Fibroblast of peridontal ligament (primary cell): ENCODE data around the gene COPS7A.

Experiments used
- DNase-seq: peaks from one replicate; pipeline ENCODE4 v3.0.0-alpha.2; 2010; ENCODE audit errors: extremely low read depth

Gene COPS7A, protein sequence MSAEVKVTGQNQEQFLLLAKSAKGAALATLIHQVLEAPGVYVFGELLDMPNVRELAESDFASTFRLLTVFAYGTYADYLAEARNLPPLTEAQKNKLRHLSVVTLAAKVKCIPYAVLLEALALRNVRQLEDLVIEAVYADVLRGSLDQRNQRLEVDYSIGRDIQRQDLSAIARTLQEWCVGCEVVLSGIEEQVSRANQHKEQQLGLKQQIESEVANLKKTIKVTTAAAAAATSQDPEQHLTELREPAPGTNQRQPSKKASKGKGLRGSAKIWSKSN

DNA sequence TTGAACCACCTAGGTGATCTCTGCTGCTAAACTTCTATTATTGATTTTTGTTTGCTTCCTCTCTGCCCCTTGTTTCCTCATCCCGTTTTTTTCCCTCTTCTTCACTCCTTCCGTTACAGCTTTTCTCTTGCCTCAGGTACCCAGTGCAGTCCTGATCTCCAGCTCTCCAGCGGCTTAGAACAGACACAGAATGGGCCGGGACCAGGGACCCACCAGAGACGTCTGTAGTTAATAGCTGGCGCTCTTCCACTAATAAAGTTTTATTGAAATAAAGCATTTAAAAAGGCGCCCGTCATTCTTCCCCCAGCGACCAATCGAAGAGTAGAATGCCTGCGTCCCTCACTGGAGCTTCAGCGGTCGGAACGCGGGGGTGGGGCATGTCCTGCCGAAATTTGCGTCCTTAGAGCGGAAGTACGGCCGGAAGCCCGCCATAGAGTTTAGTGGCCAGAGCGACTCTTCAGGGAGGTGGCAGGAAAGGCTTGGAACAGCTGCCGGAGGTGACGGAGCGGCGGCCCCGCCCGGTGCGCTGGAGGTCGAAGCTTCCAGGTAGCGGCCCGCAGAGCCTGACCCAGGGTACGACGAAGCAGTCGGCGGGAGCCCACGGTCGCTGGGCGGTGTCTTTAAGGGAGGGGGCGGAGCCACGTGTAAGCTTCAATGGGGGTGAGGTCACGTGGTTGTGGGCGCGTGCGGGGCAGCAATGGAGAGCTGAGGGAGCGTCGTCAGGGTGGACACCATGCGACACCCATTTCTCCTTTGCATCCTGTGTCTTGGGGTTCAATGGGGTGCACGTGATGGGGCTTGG is at the start of gene COPS7A:
TSS of gene COPS7A (plus strand) at position 440 of the 802 bp plus-strand sequence. CDS start 611 bp downstream, outside the sequence.
- peak; percentile 97 for DNase-seq

DNA sequence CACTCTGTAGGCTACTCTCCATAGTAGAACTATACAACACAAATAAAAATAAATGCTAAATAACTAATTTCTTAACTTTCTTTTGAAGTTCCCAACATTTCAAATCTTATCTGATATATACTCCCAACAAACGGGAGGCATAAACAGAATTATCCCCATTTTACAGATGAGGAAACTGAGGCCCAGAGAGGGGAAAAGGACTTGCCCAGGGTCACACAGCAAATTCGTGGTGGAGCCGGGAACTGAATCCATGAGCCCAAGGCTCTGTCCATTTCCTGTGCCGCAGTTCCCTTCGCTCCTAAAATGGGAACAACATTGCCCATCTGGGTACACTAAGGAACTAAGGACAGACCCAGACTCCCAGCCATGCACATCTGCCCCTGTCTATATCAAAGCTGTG is 46.9 kb upstream of the COPS7A start:
- DNase-seq = no peak

DNA sequence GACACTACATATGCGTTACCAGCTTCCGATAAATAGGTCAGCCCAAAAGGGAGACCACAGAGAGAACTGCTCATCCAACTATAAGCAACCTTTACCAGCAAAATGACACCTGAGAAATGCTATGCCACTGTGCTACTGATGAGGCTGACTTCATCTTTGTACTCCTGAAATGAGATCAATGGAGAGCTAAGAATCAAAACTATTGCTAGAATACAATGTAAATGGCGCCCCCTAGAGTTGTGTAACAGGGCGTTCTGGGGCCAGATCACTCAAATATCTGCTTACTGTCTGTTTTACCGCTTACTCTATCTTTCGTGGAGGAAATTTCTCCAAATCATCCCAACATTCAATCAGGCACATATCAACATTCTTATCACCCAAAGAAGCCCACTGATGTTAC is 39.2 kb upstream of the COPS7A start:
- DNase-seq = peak; percentile 45

DNA sequence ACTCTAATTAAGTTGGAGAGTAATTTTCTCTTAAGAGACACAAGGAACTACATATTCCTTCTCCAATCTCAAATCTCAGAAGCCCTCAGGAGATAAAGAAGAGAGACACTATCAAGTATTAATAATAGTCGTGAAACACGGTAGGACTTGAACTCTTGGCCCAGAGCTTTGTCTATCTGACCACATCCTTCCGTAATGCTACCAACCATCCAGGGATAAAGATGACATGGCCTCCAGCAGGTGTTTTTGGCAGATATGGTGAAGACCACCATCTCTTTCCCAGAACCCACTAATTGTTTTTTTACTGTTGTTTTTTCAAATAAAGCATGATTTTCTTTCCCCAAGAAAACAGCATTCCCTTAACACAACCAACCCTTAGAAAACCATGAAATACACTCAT is 38.0 kb upstream of the COPS7A start:
- DNase-seq = no peak

DNA sequence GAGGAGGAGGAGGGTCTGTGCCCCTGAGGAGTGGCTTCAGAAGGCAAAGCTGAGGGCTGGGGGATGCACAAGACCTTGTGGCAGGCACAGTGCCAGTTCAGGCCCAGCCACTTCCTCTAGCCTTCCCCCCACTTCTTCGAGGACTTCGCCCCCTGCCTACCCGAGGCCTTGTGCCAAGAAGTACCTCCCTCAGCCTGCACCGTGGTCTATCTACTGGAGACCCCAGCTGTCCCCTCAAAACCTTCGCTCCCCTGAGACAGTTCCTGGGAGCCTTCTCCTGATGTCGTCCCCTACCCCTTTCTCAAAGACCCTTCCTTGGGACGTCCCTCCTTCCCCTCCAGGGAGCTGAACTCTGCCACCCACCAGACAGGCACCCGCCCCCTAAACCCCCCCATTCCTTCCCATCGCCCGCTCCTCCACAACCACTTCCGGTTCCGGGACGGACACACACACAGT is 35.3 kb upstream of the COPS7A start:
- no peak for DNase-seq

DNA sequence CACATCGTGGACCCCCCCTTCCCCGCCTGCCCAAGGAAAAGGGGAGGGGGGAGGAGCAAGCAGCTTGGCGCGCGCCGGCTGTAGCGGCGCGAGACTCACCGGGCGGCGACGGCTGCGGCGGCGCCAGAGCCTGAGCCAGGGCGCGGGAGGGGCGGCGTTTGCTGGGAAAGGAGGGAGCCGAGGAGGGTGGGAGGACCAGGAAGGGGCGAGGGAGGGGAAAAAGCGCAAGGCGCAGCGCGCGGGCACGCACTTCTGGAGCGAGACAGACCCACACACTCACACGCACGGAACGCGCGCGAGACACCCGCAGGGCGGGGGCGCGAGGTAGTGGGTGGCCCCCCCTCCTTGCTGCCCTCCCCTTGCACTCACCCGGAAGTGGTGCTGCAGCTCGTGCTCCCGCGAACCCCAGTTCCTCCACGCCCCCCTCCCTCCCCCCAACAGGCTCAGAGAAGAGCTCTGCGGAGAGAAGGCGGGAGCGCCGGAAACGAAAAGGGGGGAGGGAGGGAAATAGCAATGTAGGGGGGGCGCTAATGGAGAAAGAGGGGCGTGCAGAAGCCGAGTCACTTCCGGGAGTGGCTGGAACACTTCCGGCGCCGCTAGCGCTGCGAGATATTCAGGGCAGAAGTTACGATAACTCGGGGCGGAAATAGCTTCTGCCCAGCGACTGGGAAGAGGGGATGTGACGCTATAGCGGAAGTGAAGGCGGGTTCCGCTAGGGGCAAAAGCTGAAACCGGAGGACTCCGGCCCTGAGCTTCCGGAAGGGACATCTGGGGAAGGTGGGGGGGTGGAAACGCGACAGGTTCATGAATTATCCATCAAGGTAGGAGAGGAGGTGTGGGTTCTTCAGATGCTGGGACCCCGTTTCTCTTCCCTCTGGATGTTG is 34.6 kb upstream of the COPS7A start, which contains the start of gene ZNF384:
TSS of gene ZNF384 (minus strand) at position 377 of the 884 bp plus-strand sequence. CDS start 9,855 bp downstream, outside the sequence.
- DNase-seq = peak; percentile 99

DNA sequence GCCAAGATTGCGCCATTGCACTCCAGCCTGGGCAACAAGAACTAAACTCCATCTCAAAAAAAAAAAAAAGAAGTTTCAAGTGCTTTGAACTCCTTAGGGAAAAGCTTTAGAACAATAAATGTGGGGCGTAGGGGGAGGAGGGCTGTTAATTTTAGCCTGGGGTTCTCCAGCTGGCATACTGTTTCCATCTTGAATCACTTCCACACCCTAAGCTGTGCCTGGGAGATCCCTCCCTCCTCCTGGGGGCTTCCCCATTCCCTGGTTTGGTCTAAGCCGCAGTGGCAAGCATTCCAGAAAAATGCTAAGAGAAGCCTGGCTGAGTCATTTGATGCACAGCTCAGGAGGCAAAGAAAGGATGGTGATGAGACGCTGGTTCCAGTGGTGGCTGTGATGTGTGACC is 32.4 kb upstream of the COPS7A start:
- DNase-seq = peak; percentile 78

DNA sequence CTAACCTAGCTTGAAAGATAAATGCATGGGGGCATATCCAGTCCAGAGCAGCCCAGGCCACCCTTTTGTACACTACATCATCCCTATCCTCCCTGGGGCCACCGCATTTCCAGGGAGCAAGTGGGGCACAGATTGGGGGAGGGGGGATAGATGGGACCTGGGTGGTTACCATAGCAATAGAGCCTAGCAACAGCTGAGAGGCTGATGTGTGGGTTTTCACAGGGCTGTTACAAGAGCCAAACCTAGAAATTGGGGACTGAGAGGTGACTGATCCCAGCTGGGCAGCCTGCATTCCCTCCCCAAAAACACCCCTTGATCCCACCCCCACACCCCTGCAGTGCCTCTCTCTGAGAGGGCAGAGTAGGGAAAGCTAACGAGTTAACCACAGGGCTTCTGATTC is 31.0 kb upstream of the COPS7A start:
- no peak for DNase-seq

DNA sequence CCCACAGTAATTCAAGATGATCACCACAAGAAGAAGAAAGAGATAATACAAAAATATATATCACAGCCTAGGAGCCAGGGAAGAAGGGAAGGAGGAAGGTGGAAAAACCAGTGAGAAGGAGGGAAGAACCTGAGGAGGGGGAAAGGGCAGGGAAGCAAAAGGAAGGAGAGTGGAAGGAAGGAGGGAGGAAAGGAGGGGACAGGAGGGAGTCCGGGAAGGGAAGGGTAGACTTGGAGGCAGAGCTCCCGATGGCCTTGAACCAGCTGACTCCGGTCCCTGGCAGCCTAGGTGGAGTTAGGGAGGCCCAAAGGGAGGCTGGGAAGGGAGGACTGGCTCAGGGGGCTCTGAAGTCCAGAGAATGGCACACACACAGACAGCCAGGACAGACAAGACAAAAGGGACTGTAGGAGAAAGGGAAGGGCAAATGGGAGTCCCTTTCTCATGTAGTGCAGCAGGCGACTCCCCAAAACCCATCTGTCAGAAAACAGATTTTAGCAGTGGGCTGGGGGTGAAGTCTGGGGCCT is 30.0 kb upstream of the COPS7A start:
- DNase-seq = no peak

DNA sequence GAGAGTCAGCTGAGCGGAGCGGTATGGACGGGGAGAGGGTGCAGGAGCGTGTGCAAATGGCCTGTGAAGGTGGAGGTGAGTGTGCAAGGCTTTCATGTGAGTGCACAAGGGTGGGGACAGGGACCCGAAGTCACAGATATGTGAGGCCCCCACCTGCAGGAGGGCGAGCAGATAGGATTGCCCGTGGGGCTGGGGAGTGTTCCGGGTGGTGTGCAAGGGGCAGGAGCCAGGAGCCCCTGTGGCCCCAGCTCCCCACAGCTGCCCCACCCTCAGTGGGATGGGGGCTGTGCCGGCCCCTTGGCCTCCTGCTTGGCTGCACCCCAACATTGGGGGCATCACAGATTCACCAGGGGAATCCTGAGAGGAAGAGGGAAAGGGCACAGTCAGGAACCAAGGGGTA is 29.1 kb upstream of the COPS7A start:
- DNase-seq = no peak

DNA sequence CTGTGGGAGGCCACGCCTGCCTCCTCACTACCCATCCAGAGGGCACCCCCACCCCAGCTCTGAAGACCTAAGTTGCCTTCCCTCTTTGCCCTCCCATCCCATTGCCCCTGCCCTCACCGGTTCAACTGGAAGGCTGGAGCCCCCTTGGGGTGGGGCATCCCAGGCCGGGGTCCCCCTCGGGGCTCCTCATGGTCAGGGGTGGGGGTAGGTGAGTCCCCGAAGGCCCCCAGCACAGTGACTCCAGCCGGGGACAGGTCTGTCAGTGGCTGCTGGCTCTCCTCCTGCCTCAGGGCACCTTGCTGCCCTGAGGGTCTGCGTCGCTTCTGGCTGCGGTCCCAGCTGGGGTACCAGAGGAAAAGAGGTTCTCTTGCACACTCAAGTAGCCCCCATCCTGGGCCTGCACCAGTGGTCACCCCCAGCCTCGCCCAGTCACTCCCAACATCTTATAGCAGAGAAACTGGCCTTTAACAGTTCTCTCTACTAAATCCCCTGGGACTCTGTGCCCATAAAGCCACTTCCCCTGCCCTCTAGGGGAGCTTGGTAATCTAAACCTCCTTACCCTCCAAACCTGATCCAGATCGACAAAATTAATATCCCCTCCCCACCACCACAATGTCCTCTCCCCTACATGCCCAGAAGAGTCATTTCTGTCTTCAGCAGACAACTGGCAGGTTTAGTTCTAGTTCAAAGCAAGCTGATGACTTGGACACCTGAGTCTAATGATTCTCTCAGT is 28.4 kb upstream of the COPS7A start:
- no peak for DNase-seq

DNA sequence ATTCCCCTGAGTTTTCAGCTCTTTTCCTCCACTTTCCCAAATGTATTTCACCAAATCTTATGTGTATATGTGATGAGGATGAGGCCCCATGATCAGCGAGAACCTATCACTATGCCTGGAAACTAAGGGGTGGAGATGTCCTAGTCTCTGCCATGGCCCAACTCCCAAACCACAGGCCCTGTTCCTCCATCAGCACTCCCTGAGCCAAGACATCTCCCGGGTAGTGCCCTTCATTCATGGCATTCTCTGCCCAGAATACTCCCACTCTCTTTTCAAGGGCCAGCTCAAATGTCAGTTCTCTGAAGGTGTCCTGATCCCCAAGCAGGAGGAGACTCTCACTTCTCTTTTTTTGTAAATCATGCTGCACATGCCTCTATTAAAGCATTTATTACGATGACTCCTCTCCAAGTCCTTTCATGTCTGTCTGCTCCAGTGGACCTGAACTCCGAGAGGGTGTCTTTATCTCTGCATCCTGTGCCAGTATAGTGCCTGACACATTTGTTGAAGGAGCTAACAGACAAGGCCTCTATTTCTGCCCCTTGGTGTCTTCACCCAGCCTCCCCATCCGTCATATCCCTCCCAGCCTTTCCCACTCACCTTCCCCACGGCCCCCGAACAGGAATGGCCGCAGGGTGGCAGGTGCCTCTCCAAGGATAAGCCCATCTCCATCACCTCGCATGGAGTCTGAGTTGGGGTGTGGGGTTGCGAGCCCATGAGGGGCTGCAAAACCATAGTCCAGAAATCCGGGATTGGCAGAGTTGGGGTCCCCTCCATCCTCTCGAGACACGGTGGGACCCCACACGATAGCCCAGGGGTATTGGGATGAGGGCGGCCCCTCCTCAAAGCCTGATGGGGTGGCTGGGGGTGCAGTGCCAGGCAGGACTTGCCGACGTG is 26.9 kb upstream of the COPS7A start:
- no peak for DNase-seq

DNA sequence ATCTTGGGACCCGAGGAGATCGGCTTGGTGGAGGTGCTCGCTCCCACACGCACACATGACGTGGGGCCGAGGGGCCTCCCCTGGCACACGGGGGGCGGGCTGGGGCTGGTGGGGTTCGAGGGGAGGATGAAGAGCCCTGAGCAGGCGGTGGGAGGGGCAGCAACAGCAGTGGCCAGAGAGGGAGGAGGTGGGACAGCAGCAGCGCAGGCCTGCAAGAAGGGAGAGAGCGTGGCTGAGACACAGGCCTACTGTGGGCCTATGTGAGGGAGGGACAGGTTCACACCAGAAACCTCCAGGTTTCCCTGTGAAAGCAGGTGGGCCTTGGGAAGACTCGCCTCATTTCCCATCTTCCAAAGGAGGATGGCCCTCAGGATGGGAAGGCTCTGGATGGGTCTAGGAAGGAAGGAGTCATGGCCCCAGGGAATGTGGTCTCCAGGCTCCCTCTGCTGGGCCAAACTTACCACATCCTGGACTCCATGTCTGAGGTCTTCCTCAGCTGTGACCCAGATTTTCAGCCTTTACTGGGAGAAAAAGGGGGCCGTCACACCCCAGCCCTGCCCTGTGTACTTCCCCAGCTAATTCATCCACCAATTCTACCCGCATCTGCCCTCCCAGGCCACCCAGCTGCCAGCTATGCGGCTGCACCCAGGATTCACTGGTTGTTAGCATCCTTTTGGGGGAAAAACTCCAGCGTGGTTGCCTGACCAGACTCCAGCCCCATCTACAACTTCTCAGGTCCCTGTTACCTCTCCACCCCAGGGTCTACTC is 26.1 kb upstream of the COPS7A start:
- DNase-seq = peak; percentile 68

DNA sequence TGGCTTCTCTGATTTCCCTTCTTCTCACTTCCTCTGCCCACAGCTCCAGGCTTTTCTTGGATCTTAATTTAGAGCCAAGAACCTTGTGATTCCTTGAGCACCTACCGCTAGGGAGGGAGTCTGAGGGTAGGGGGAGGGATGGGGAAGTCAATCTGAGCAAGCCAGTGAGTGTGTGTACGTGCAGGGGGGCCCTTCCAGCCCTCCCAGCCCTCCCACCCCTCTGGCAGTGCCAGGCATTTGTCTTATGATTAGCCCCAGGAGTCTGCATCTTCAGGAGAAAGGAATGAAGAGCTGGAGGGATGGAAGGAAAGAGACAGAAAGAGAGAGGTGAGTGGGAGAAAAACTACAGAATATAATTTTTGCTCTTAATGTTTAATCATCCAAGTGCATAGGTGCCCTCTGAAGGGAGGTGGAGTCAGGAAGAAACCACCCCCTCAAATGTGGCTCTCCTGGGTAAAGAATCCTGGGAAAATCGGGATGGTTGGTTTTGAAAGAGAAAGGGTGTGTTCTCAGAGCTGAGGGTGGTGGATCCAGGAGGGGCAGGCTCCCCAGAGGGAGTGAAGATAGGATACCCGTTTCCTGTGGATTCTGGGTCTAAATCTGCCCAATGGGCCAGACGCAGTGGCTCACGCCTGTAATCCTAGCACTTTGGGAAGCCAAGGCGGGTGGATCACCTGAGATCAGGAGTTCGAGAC is 25.3 kb upstream of the COPS7A start:
- no peak for DNase-seq

DNA sequence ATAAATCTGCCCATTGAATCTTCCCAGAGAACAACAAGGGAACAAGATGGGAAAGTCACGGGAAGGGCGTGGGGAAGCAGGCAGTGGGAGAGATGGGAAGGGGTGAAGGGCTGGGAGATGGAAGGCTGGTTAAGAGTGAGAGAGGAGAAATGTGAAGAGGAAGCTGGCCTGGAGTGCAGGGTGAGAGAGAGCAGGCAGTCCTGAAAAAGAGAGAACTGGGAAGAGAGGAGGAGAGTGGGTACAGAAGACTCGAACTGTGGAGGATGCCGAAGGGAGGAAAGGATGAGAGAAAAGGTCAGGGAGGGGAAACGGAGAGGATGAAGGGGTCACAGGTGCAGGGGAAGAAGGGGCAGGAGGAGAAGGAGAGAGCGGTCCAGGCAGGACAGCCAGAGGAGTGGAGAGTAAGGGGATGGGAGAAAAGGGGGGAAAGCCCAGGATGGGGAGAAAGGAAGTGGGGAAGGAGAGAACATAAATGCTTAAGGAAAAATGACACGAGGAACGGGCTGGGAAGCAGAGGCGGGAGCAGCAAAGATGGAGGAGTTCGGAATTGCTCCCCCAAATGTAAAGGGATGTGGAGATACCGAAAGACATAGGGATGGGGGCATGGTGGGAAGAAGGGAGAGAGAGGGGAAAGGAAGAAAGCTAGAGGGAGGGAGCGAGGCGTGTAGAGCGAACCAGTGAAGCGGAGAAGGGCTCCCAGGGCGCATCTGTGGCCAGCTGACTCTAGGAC is 24.4 kb upstream of the COPS7A start:
- DNase-seq = no peak

DNA sequence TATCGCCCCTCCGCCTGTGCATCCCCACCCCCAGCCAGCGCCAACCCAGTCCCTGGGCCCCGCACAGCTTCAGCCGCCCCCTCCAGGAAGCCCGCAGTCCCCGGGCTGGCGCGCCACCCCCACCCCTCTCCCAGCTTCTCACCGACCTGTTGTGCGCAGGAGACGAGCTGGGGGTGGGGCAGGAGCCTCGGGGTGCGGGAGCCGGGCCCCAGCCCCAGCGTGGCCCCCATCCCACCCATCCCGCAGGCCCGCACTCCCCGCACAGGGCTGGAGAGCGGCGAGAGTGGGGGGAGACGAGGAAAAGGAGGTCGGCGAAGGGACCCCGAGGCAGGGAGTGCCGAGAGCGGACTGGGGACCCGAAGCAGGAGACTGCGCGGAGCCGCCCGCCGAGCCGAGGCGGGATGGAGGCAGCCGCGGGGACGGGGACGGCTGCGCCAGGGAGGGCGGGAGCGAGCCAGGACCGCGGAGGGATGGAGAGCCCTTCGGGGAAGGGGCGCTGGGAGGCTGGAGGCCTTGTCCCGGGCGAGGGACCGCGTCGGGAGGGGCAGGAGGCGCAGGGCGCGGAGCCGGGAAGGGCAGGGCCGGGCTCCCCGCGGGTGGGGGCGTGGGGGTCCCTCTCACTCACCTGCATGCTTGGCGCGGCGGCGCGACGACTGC is 23.7 kb upstream of the COPS7A start:
- no peak for DNase-seq

DNA sequence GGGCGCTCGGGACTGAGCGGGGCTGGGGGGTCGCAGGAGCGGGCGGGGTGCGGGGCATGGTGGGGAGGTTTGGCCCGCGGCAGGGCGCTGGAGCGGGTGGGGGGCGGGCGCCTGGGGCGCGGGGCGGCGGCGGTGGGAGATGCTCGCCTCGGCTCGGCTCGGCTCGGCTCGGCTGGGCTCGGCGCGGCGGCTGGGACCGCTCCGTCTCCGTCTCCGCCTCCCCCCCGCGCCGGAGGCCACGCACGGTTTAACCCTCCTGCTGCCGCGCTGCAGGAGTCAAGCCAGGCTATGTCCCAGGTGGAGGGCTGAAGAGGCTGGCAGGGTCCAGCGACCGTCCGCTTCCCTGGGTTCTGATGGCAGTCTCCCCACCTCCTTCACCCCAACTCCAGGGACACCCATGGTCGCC is 23.2 kb upstream of the COPS7A start, which contains the start of gene PIANP:
TSS of gene PIANP (minus strand) at position 170 of the 406 bp plus-strand sequence. CDS start 2,754 bp downstream, outside the sequence.
- no peak for DNase-seq
